Hematopoietic multipotent progenitor cell (in vitro differentiated cells): ENCODE results near the gene CFAP107. TPM values are rescaled to one million over a fixed set of nuclear protein-coding genes. Genes with fewer than 3 reads are reported as not detected.
"Not testable (repeated sequence)": the region's sequence is repeated elsewhere in the genome, so short reads cannot be mapped to it uniquely, and the experiment has no call there.

ENCODE experiments used
- DNase-seq, 3 donors: peaks; one replicate each; pipeline ENCODE4 v3.0.0-alpha.2; 2011 to 2015; ENCODE audit warnings: low read depth in 2 of 3, low spot score in 2 of 3
- total RNA-seq: library from RNA; depleted of rRNA; stranded (reverse); fragments of >200 nt; gene quantifications from one replicate; pipeline ENCODE4 v1.2.3, GENCODE V29; 2012

CFAP107 gene
- total RNA-seq, 1 donor, result not detected

- no peak for DNase-seq
Observed at GRCh38 chr1:12776801-12777557, 31.0 kb downstream of the CFAP107 start.

- no peak for DNase-seq
Observed at GRCh38 chr1:12778061-12778460, 32.1 kb downstream of the CFAP107 start.

DNA sequence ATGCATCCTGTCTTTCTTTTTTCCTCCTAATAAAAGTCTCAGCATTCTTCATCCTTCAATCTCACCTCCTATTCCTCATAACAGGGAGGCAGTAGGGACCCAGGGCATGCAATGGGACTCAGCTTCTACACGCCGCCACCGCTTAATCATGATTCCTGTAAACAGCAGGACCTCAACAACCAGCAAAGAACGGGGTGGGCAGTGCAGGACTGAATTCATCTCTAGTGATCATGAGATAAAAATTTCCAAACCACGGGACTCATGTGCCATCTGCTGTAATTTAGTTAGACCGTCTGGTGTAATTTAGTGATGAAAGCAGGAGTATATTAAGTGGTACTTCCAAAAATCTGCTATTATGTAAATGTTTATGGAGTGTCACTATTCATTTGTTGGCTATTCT is 32.9 kb downstream of the CFAP107 start:
- DNase-seq, result no peak

GRCh38 chr1:12781488-12781887 is 35.5 kb downstream of the CFAP107 start:
- not testable (repeated sequence) for DNase-seq

- DNase-seq, result not testable (repeated sequence)
Observed at GRCh38 chr1:12783783-12784182, 37.8 kb downstream of the CFAP107 start.

GRCh38 chr1:12784729-12785128 is 38.7 kb downstream of the CFAP107 start:
- DNase-seq, result peak in 1 of 3 donors; percentile 5

GRCh38 chr1:12791097-12791496 is 45.1 kb downstream of the CFAP107 start, which contains the start of gene PRAMEF1:
PRAMEF1 (plus strand) TSS chr1:12791397; CDS start chr1:12793228, 1,831 bp downstream.
- DNase-seq, result not testable (repeated sequence)

DNA sequence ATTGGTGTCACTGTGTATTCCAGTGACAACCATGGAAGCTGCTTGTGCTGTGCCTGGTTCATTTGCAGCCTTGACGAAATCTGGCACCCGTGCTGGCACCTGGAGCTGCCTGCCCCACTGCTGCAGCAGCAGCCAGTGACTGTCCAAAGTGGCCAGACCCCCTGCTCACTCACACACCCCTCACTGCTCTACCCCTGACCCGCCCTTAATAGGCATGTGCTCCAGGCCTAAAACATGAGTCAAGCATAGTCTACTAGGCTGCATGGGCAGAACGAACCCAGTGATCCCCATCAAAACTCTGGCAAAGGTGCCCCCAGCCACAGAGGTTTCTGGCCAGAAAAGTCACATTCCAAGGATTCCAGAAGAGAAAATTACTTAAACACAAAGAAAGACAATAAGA is 52.9 kb downstream of the CFAP107 start:
- no peak for DNase-seq

DNA sequence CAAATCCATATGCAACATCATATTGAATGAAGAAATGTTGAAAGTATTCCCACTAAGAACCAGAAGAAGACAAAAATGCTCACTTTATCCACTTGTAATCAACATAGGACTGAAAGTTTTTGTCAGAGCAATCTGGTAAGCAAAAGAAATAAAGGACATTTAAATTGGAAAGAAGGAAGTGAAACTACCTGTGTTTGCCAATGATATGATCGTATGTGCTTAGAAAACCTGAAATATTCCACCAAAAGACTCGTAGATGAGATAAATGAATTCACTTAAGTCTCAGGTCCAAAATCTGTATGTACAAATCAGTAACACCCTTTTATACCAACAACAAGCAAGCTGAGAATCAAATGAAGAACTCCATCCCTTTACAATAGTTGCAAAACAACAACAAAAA is 53.7 kb downstream of the CFAP107 start:
- no peak for DNase-seq

GRCh38 chr1:12809933-12810332 is 63.9 kb downstream of the CFAP107 start:
- DNase-seq, result no peak

- DNase-seq, result no peak
Observed at GRCh38 chr1:12810691-12811408, 64.8 kb downstream of the CFAP107 start.

GRCh38 chr1:12811409-12811784 is 65.4 kb downstream of the CFAP107 start:
- DNase-seq, result no peak

Other genes with a start within 250 kb of the CFAP107 start
- gene DHRS3, start 128.0 kb upstream of the CFAP107 start, total RNA-seq, result 7.3 TPM
- gene AADACL4, start 102.1 kb upstream of the CFAP107 start, total RNA-seq, result not detected
- gene AADACL3, start 30.1 kb upstream of the CFAP107 start, total RNA-seq, result not detected
- not detected for gene PRAMEF12, start 27.5 kb downstream of the CFAP107 start, total RNA-seq
- not detected for gene PRAMEF1, start 45.2 kb downstream of the CFAP107 start, total RNA-seq
- gene PRAMEF11, start 85.2 kb downstream of the CFAP107 start, total RNA-seq, result not detected
- not detected for gene HNRNPCL1, start 102.5 kb downstream of the CFAP107 start, total RNA-seq
- not detected for gene PRAMEF2, start 110.9 kb downstream of the CFAP107 start, total RNA-seq
- not detected for gene PRAMEF4, start 140.0 kb downstream of the CFAP107 start, total RNA-seq
- gene PRAMEF10, start 152.1 kb downstream of the CFAP107 start, total RNA-seq, result not detected
- gene PRAMEF7, start 170.4 kb downstream of the CFAP107 start, total RNA-seq, result not detected
- gene PRAMEF6, start 201.4 kb downstream of the CFAP107 start, total RNA-seq, result not detected